ENCODE data around the gene MALL. TPM values are rescaled to one million over a fixed set of nuclear protein-coding genes. Genes with fewer than 3 reads are reported as not detected.
A peak's percentile ranks its signal among the peaks of the same experiment; 100 is the strongest.
"Not testable (repeated sequence)": the region's sequence is repeated elsewhere in the genome, so short reads cannot be mapped to it uniquely, and the experiment has no call there.

MALL gene
- total RNA-seq, 1 donor = 5.1 TPM

DNA sequence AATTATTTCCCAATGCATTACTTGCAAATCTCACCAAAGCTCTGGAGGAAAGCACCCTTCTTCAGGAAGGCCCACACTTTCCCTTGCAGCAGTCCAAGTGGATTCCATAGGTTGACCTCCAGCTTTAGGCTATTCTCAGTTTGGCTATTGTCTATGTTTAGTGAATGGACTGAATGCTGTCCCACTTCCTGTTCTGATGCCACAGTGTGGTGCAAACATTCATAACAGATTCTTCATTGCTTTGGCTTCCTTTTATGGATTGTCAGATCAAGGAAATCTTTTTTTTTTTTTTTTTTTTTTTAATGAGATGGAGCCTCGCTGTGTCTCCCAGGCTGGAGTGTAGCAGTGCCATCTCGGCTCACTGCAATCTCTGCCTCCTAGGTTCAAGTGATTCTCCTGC lies 55.1 kb downstream of the MALL start:
- H3K36me3 ChIP-seq (ENCODE audit: insufficient read depth, low read length); H3K4me2 ChIP-seq (ENCODE audit: insufficient read depth, low read length); H3K9me3 ChIP-seq (ENCODE audit: low read depth, low read length); H2AFZ ChIP-seq (ENCODE audit: low read length); H3K79me2 ChIP-seq (ENCODE audit: insufficient read depth, low read length); DNase-seq (ENCODE audit: insufficient read length, low spot score, missing footprints); H3K4me3 ChIP-seq (ENCODE audit: insufficient read depth, low read length); H3K4me1 ChIP-seq (ENCODE audit: insufficient read depth, low read length); H3K27me3 ChIP-seq (ENCODE audit: insufficient read depth, low read length); H3K27ac ChIP-seq (ENCODE audit: low read depth, low read length); H4K20me1 ChIP-seq (ENCODE audit: insufficient read depth, low read length): not testable (repeated sequence)

- H3K4me1 ChIP-seq (ENCODE audit: insufficient read depth, low read length); H3K36me3 ChIP-seq (ENCODE audit: insufficient read depth, low read length); H3K27ac ChIP-seq (ENCODE audit: low read depth, low read length); H3K9me3 ChIP-seq (ENCODE audit: low read depth, low read length); H3K79me2 ChIP-seq (ENCODE audit: insufficient read depth, low read length); H3K4me2 ChIP-seq (ENCODE audit: insufficient read depth, low read length); H2AFZ ChIP-seq (ENCODE audit: low read length); DNase-seq (ENCODE audit: insufficient read length, low spot score, missing footprints); H4K20me1 ChIP-seq (ENCODE audit: insufficient read depth, low read length); H3K4me3 ChIP-seq (ENCODE audit: insufficient read depth, low read length); H3K27me3 ChIP-seq (ENCODE audit: insufficient read depth, low read length): not testable (repeated sequence)
Measured at GRCh38 chr2:110059694-110060358, 55.8 kb downstream of the MALL start.

- not testable (repeated sequence) for H2AFZ ChIP-seq (ENCODE audit: low read length); DNase-seq (ENCODE audit: insufficient read length, low spot score, missing footprints); H3K4me2 ChIP-seq (ENCODE audit: insufficient read depth, low read length)
Measured at GRCh38 chr2:110059009-110059693, 56.5 kb downstream of the MALL start.

DNA sequence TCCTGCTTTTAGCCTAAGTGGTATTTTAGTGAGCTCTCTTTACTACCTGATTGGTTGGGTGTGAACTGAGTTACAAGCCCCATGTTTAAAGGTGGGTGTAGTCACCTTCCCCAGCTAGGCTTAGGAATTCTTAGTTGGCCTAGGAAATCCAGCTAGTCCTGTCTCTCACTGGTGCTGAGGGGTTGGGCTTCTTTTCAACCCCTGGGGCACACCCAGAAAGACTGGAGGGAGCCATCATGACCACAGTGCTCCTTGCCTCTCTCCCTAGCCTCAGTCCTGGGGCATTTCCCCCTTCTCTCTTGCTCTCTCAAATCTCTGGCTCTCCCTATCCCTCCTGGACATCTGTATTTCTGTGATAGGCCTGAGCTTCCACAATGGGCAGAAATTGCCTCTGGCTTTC lies 57.6 kb downstream of the MALL start:
- H3K4me2 ChIP-seq (ENCODE audit: insufficient read depth, low read length); H3K4me3 ChIP-seq (ENCODE audit: insufficient read depth, low read length); H3K4me1 ChIP-seq (ENCODE audit: insufficient read depth, low read length); H3K27ac ChIP-seq (ENCODE audit: low read depth, low read length); H3K79me2 ChIP-seq (ENCODE audit: insufficient read depth, low read length); H2AFZ ChIP-seq (ENCODE audit: low read length); DNase-seq (ENCODE audit: insufficient read length, low spot score, missing footprints); H4K20me1 ChIP-seq (ENCODE audit: insufficient read depth, low read length); H3K36me3 ChIP-seq (ENCODE audit: insufficient read depth, low read length); H3K27me3 ChIP-seq (ENCODE audit: insufficient read depth, low read length); H3K9me3 ChIP-seq (ENCODE audit: low read depth, low read length): not testable (repeated sequence)

More at GRCh38 chr2:110059009-110059693, 56.5 kb downstream of the MALL start:
- not testable (repeated sequence) for H3K4me1 ChIP-seq (ENCODE audit: insufficient read depth, low read length); H3K36me3 ChIP-seq (ENCODE audit: insufficient read depth, low read length); H3K27ac ChIP-seq (ENCODE audit: low read depth, low read length); H3K4me3 ChIP-seq (ENCODE audit: insufficient read depth, low read length); H3K9me3 ChIP-seq (ENCODE audit: low read depth, low read length); H3K79me2 ChIP-seq (ENCODE audit: insufficient read depth, low read length); H4K20me1 ChIP-seq (ENCODE audit: insufficient read depth, low read length); H3K27me3 ChIP-seq (ENCODE audit: insufficient read depth, low read length)

DNA sequence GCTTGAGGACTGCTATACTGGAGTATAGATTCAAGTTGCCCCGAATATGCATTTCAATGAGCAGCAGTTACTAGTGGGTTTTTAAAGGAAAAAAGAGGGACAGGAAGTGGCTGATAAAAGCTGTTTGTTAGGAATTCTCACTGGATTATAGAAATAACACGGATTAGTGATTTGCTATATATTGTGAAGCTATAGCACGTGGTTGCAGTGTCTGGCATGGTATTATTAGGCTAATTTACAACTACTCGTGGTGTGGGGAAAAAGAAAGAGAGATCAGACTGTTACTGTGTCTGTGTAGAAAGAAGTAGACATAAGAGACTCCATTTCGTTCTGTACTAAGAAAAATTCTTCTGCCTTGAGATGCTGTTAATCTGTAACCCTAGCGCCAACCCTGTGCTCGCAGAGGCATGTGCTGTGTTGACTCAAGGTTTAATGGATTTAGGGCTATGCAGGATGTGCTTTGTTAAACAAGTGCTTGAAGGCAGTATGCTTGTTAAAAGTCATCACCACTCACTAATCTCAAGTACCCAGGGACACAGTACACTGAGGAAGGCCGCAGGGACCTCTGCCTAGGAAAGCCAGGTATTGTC lies 59.7 kb downstream of the MALL start:
- not testable (repeated sequence) for H3K4me3 ChIP-seq (ENCODE audit: insufficient read depth, low read length); H3K4me1 ChIP-seq (ENCODE audit: insufficient read depth, low read length); H3K79me2 ChIP-seq (ENCODE audit: insufficient read depth, low read length); DNase-seq (ENCODE audit: insufficient read length, low spot score, missing footprints); H3K27ac ChIP-seq (ENCODE audit: low read depth, low read length); H3K27me3 ChIP-seq (ENCODE audit: insufficient read depth, low read length); H4K20me1 ChIP-seq (ENCODE audit: insufficient read depth, low read length); H3K36me3 ChIP-seq (ENCODE audit: insufficient read depth, low read length); H3K4me2 ChIP-seq (ENCODE audit: insufficient read depth, low read length); H2AFZ ChIP-seq (ENCODE audit: low read length); H3K9me3 ChIP-seq (ENCODE audit: low read depth, low read length)

DNA sequence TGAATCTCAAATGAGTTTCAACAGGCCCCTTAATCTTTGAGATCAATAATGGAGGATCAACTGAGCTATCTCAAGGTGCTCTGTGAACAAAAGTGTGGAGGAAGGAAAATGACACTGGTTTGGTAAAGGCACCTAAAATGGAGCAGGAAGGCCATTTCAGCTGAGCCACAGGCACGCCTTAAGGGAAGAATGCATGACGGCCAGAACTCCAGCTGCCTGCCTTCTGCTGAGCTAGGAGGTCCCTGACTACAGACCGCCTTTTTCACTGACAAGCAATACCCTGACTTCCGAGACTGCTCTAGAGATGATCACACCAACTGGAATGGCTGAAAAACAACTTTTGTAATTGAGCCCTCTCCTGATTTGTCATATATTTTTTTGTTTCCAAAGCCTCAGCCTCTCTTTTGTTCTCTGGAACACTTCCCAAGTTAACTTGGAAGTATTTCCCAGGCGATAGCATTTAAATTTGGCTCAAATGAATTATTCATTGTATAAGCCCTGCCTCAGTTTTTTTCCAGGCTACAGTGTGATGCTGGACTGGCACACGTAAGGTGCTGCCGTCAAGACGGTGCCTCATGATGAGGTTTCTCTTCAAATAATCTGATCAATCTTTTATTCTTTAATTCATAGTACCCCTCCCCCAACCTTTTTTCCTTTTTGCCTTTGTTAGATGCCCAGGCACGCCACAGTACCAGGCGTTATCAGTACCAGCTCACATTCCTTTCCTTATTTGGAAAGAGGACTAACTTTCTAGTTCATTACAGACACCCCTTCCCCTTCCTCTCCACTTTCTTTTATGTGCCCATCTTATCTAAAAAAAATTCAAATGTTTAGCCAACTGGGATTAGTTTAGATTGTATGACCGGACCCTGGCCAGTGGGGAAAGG lies 60.9 kb downstream of the MALL start:
- H3K27me3 ChIP-seq (ENCODE audit: insufficient read depth, low read length); H3K4me1 ChIP-seq (ENCODE audit: insufficient read depth, low read length); H3K4me2 ChIP-seq (ENCODE audit: insufficient read depth, low read length); H3K79me2 ChIP-seq (ENCODE audit: insufficient read depth, low read length); H3K9me3 ChIP-seq (ENCODE audit: low read depth, low read length); H3K36me3 ChIP-seq (ENCODE audit: insufficient read depth, low read length); H4K20me1 ChIP-seq (ENCODE audit: insufficient read depth, low read length); H3K4me3 ChIP-seq (ENCODE audit: insufficient read depth, low read length); DNase-seq (ENCODE audit: insufficient read length, low spot score, missing footprints): not testable (repeated sequence)
- Histone ChIP-seq H3K27ac (ENCODE audit: low read depth, low read length) (peak overlapping the region; percentile 41), H2AFZ (ENCODE audit: low read length) (peak overlapping the region; percentile 70)

DNA sequence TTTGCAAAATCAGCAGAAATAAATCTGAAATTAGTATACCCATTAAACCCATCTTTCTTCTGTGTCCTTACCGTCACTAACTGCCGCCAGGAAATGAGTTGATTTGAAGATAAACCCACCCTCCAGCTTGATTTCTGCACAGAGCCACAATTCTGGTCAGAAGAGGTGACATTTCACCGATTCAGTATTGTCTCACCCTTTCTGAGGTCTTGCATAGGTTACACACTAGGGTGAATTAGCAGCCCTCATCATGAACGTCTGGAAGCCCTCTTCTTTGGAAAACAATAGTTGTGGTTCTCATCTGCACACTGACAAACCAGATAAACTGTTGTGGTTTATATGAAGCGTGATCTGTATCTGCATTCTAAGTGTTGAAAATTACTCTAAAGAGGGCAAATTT lies 61.9 kb downstream of the MALL start:
- not testable (repeated sequence) for H3K36me3 ChIP-seq (ENCODE audit: insufficient read depth, low read length); H3K27ac ChIP-seq (ENCODE audit: low read depth, low read length); H3K4me1 ChIP-seq (ENCODE audit: insufficient read depth, low read length); H3K4me3 ChIP-seq (ENCODE audit: insufficient read depth, low read length); H2AFZ ChIP-seq (ENCODE audit: low read length); H3K79me2 ChIP-seq (ENCODE audit: insufficient read depth, low read length); H3K9me3 ChIP-seq (ENCODE audit: low read depth, low read length); DNase-seq (ENCODE audit: insufficient read length, low spot score, missing footprints); H3K4me2 ChIP-seq (ENCODE audit: insufficient read depth, low read length); H3K27me3 ChIP-seq (ENCODE audit: insufficient read depth, low read length); H4K20me1 ChIP-seq (ENCODE audit: insufficient read depth, low read length)

DNA sequence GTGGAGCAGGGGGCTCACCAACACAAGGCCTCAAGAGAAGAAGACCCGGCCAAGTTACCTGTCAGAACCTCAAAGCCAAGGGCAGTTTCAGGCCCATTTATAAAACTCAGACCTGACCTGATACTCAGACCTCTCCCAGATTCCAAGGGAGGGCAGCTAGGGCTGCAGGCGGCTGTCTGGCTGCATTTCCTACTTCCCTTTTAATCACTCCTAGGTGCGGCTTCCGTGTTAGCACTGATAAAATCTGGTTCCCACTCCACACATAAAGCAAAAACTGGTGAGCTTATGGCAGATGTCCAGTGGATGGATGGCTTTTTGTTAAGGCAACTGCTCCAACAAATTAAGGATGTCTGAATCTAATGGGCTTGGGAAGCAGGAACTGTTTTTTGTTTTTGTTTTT lies 63.5 kb downstream of the MALL start:
- not testable (repeated sequence) for H3K36me3 ChIP-seq (ENCODE audit: insufficient read depth, low read length); H3K27ac ChIP-seq (ENCODE audit: low read depth, low read length); H2AFZ ChIP-seq (ENCODE audit: low read length); H3K79me2 ChIP-seq (ENCODE audit: insufficient read depth, low read length); H3K4me2 ChIP-seq (ENCODE audit: insufficient read depth, low read length); H3K27me3 ChIP-seq (ENCODE audit: insufficient read depth, low read length); H3K4me3 ChIP-seq (ENCODE audit: insufficient read depth, low read length); H3K9me3 ChIP-seq (ENCODE audit: low read depth, low read length); H3K4me1 ChIP-seq (ENCODE audit: insufficient read depth, low read length); DNase-seq (ENCODE audit: insufficient read length, low spot score, missing footprints); H4K20me1 ChIP-seq (ENCODE audit: insufficient read depth, low read length)

Measured in osteoblast (primary cell).